Thyroid gland (tissue), 4 donors: ENCODE measurements around the gene C2orf69.

ENCODE experiments used
- POLR2A ChIP-seq, 2 donors: fragments of 450-650 bp; IDR thresholded peaks; one replicate each; pipeline ENCODE4 v1.6.1; 2017; ENCODE audit warnings: antibody characterized with exemption in 2 of 2, mild to moderate bottlenecking in 2 of 2, moderate library complexity in 1 of 2
- TF ChIP-seq, protein P1 (sequence below), 6 experiments: fragments of 200-600 bp in 3 of 6; fragments of 450-650 bp in 3 of 6; sonication (generic) in 3 of 6; IDR thresholded peaks; one replicate each; pipeline ENCODE4 v1.5.1; 2016 to 2019; ENCODE audit warnings: antibody characterized with exemption in 6 of 6, mild to moderate bottlenecking in 2 of 6, inconsistent platforms in 1 of 6, moderate library complexity in 1 of 6

DNA sequence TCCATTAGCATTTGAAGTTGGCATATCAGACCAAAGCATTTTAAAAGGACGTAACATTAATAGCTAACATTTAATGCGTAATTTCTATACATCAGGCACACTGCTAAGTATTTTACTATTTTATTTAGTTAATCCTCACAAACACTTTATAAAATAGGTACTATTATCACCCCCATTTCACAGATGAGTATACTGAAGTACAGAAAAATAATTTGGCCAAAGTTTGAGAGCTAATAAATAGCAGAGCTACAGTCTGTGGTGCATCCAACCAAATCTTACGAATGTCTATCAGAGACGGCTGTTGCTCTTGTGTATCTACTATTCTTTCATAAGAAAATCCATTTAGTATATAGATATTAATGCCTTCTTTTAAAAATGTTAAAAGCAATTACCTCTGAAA lies 32.3 kb downstream of the C2orf69 start:
- TF ChIP-seq, protein P1, sequence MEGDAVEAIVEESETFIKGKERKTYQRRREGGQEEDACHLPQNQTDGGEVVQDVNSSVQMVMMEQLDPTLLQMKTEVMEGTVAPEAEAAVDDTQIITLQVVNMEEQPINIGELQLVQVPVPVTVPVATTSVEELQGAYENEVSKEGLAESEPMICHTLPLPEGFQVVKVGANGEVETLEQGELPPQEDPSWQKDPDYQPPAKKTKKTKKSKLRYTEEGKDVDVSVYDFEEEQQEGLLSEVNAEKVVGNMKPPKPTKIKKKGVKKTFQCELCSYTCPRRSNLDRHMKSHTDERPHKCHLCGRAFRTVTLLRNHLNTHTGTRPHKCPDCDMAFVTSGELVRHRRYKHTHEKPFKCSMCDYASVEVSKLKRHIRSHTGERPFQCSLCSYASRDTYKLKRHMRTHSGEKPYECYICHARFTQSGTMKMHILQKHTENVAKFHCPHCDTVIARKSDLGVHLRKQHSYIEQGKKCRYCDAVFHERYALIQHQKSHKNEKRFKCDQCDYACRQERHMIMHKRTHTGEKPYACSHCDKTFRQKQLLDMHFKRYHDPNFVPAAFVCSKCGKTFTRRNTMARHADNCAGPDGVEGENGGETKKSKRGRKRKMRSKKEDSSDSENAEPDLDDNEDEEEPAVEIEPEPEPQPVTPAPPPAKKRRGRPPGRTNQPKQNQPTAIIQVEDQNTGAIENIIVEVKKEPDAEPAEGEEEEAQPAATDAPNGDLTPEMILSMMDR (IDR thresholded peaks at IDR 0.05) = no peak
- TF ChIP-seq POLR2A (IDR thresholded peaks at IDR 0.05) = no peak
